Endothelial cell of umbilical vein (primary cell): ENCODE data around the gene USP6. TPM values are rescaled to one million over a fixed set of nuclear protein-coding genes. Genes with fewer than 3 reads are reported as not detected.

Experiments
- BruUV-seq: library from RNA; stranded (reverse); fragments of 400-500 nt; replicated peaks from 2 replicates; lab custom pipeline; 2021; lab: Mats Ljungman, UMichigan
- CTCF ChIA-PET: fragments of 300-600, 350-600 bp; sonication (Branson Sonifier 250); formaldehyde crosslinking; loops from one replicate; lab custom pipeline; 2021; ENCODE audit warnings: antibody characterized with exemption, inconsistent platforms; lab: Charles Lee
- POLR2A ChIA-PET: fragments of 300-600, 350-600 bp; sonication (Branson Sonifier 250); formaldehyde crosslinking; loops from one replicate; lab custom pipeline; 2021; ENCODE audit warnings: antibody characterized with exemption, inconsistent platforms; lab: Charles Lee
- DNase-seq: peaks from one replicate; pipeline ENCODE4 v3.0.0-alpha.2; 2011; ENCODE audit warnings: low read depth, low spot score
- FAIRE-seq: peaks from 2 replicates; lab custom pipeline; 2011; peaks lifted over from hg19 to GRCh38; lab: Jason Lieb, UNC
- H2AFZ ChIP-seq: 2 replicates; pipeline ENCODE4 v1.6.0; 2012; ENCODE audit warnings: low read depth, low read length, control low read depth, inconsistent platforms
- H3K27ac ChIP-seq: 2 replicates; pipeline ENCODE4 v1.5.1; 2011; ENCODE audit warnings: low read depth, mild to moderate bottlenecking, control low read depth, low read length, moderate library complexity; ENCODE audit not compliant: insufficient read depth
- H3K27me3 ChIP-seq, 2 experiments: 2 replicates each; pipeline versions ENCODE4 v1.6.0 to v1.6.1; 2011; ENCODE audit warnings: low read length in 2 of 2, mixed read lengths in 1 of 2; ENCODE audit not compliant: control insufficient read depth in 2 of 2, insufficient read depth in 2 of 2
- H3K36me3 ChIP-seq, 2 experiments: 2 replicates in 1 of 2; 3 replicates in 1 of 2; pipeline ENCODE4 v1.5.1; 2011; ENCODE audit warnings: low read length in 2 of 2, mild to moderate bottlenecking in 1 of 2, moderate library complexity in 1 of 2; ENCODE audit not compliant: control insufficient read depth in 2 of 2, insufficient read depth in 2 of 2; ENCODE audit errors: extremely low read depth in 1 of 2
- H3K4me1 ChIP-seq: 3 replicates; pipeline ENCODE4 v1.5.1; 2011; ENCODE audit warnings: mild to moderate bottlenecking, low read length; ENCODE audit not compliant: control insufficient read depth, insufficient read depth; ENCODE audit errors: extremely low read depth
- H3K4me2 ChIP-seq: 2 replicates; pipeline ENCODE4 v1.6.1; 2011; ENCODE audit warnings: low read length, control low read depth, mixed read lengths; ENCODE audit not compliant: insufficient read depth
- H3K4me3 ChIP-seq, 3 experiments: fragments of 200-600 bp in 1 of 3; sonication (generic), shearing (Covaris generic) in 1 of 3; replicated peaks in 1 of 3; 2 replicates each; pipeline ENCODE4 v1.5.1; 2011 to 2016; ENCODE audit warnings: control low read depth in 3 of 3, low read length in 3 of 3, mild to moderate bottlenecking in 2 of 3, inconsistent platforms in 1 of 3, low read depth in 1 of 3, moderate library complexity in 1 of 3; ENCODE audit not compliant: insufficient read depth in 1 of 3
- H3K79me2 ChIP-seq: 2 replicates; pipeline ENCODE4 v1.6.0; 2012; ENCODE audit warnings: low read length, inconsistent platforms; ENCODE audit not compliant: control insufficient read depth, insufficient read depth
- H3K9ac ChIP-seq: replicated peaks from 2 replicates; pipeline ENCODE3; 2011; ENCODE audit warnings: low read length, control low read depth; ENCODE audit not compliant: insufficient read depth; ENCODE audit errors: extremely low read depth
- H3K9me1 ChIP-seq: replicated peaks from 3 replicates; pipeline ENCODE4 v1.6.0; 2011; ENCODE audit warnings: mild to moderate bottlenecking, low read length; ENCODE audit not compliant: control insufficient read depth, insufficient read depth; ENCODE audit errors: extremely low read depth
- H3K9me3 ChIP-seq: replicated peaks from 2 replicates; pipeline ENCODE4 v1.5.1; 2012; ENCODE audit warnings: low read length, inconsistent platforms; ENCODE audit not compliant: control insufficient read depth, insufficient read depth
- H4K20me1 ChIP-seq: replicated peaks from 2 replicates; pipeline ENCODE3; 2011; ENCODE audit warnings: mild to moderate bottlenecking, low read length; ENCODE audit not compliant: control insufficient read depth, insufficient read depth; ENCODE audit errors: extremely low read depth
- EZH2 ChIP-seq: IDR thresholded peaks from 2 replicates; pipeline ENCODE4 v1.6.1; 2012; ENCODE audit warnings: borderline replicate concordance, low read depth, mild to moderate bottlenecking, moderate library complexity, low read length, inconsistent platforms; ENCODE audit not compliant: severe bottlenecking
- FOS ChIP-seq: IDR thresholded peaks from 2 replicates; pipeline ENCODE4 v1.6.1; 2011; ENCODE audit warnings: mild to moderate bottlenecking, low read length, moderate library complexity, borderline replicate concordance; ENCODE audit not compliant: insufficient read depth
- GATA2 ChIP-seq: IDR thresholded peaks from 2 replicates; pipeline ENCODE4 v1.7.0; 2011; ENCODE audit warnings: low read depth, mild to moderate bottlenecking, moderate library complexity, mixed read lengths, low read length; ENCODE audit not compliant: insufficient read length, insufficient read depth
- JUN ChIP-seq: IDR thresholded peaks from 2 replicates; pipeline ENCODE4 v1.6.1; 2011; ENCODE audit warnings: borderline replicate concordance, low read depth; ENCODE audit not compliant: insufficient read length, insufficient read depth
- MYC ChIP-seq: IDR thresholded peaks from one replicate; pipeline ENCODE4 v1.6.1; 2011; ENCODE audit warnings: mild to moderate bottlenecking, low read depth, low read length
- POLR2A ChIP-seq: IDR thresholded peaks from 2 replicates; pipeline ENCODE4 v1.6.1; 2012; ENCODE audit warnings: low read depth, mild to moderate bottlenecking, control low read depth, low read length
- POLR2AphosphoS5 ChIP-seq: IDR thresholded peaks from 2 replicates; pipeline ENCODE4 v1.6.1; 2012; ENCODE audit warnings: low read depth, mild to moderate bottlenecking, control low read depth, low read length, moderate library complexity; ENCODE audit not compliant: insufficient read depth
- dilution Hi-C: fragments of 300-500 bp; cut with MboI; formaldehyde crosslinking; loops from one replicate; pipeline ENCODE4 v1.15.0; 2019; ENCODE audit warnings: low sequenced_read_pairs; ENCODE audit not compliant: extremely low pct_ligation_motif_present
- intact Hi-C: fragments of 100-400 bp; cut with micrococcal nuclease; formaldehyde crosslinking; loops from one replicate; pipeline ENCODE4 v1.10.0; 2022
- polyA plus RNA-seq, 4 experiments: library from polyadenylated mRNA; depleted of rRNA in 3 of 4; stranded (reverse) in 3 of 4; unstranded in 1 of 4; fragments of >200 nt; gene quantifications; 2 replicates each; pipeline versions ENCODE4 v1.2.1 to v1.2.3, GENCODE V29; 2011 to 2012; ENCODE audit warnings: missing spikeins in 1 of 4
- total RNA-seq: library from RNA; stranded (reverse); gene quantifications from 2 replicates; pipeline ENCODE4 v1.2.3, GENCODE V29; 2021
- TF ChIP-seq, protein P1 (sequence below), 2 donors: IDR thresholded peaks; 1 replicate in 1 of 2; 2 replicates in 1 of 2; pipeline ENCODE4 v1.5.1; 2011; ENCODE audit warnings: low read length in 2 of 2, mild to moderate bottlenecking in 2 of 2, moderate library complexity in 2 of 2, control low read depth in 1 of 2, inconsistent platforms in 1 of 2, low read depth in 1 of 2; ENCODE audit not compliant: insufficient read depth in 1 of 2; ENCODE audit errors: extremely low read depth in 1 of 2
- TF ChIP-seq, protein P2 (sequence below): IDR thresholded peaks from 2 replicates; pipeline ENCODE4 v1.6.1; 2011; ENCODE audit not compliant: insufficient read depth, insufficient read length

Gene USP6
- total and polyA plus RNA-seq, 2 donors (not counting 3 experiments of a cell fraction or from before 2014, with no cell fraction given) = under 0.01 to 0.15 TPM

DNA sequence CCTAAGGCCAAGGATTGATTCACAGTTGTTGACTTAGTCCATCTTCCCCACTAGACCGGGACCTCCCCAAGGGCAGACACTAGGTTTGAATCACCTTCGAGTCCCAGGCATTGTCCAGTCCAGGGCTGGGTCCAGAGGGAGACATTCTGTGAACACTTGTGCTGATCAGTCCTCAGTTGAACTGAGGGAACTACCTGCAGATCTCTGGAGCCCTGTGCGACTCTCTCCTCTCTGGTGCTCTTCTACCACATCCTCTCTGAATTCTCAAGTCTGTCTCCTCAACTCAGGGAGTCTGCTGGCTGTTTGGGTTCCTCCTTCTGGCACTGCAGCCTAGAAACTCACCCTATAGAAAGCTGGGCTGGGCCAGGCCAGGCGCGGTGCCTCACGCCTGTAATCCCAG lies 15.0 kb upstream of the USP6 start:
- Histone ChIP-seq H3K9me1 (no peaks in the 10 kb centered on the region), H3K9me3 (peaks cover 7% of the 10 kb centered on the region), H3K4me1 (no peaks in the 10 kb centered on the region), H3K27ac (no peak overlapping the region), H3K79me2 (no peaks in the 10 kb centered on the region), H2AFZ (no peak overlapping the region), H3K27me3 (peaks cover 4 to 16% of the 10 kb centered on the region in 2 experiments), H3K9ac (no peak overlapping the region), H3K4me2 (no peak overlapping the region), H4K20me1 (peaks cover 2% of the 10 kb centered on the region), H3K36me3 (peaks cover 0 to under 1% of the 10 kb centered on the region in 2 experiments), H3K4me3 (no peak overlapping the region)
- no TSS peak for BruUV-seq
- no peak for FAIRE-seq
- ChIA-PET POLR2A (no interaction called here), CTCF (no interaction called here)
- intact Hi-C loops = no loop called here
- TF ChIP-seq POLR2A (no peak), FOS (no peak), GATA2 (no peak), EZH2 (no peak)
- TF ChIP-seq, protein P1, sequence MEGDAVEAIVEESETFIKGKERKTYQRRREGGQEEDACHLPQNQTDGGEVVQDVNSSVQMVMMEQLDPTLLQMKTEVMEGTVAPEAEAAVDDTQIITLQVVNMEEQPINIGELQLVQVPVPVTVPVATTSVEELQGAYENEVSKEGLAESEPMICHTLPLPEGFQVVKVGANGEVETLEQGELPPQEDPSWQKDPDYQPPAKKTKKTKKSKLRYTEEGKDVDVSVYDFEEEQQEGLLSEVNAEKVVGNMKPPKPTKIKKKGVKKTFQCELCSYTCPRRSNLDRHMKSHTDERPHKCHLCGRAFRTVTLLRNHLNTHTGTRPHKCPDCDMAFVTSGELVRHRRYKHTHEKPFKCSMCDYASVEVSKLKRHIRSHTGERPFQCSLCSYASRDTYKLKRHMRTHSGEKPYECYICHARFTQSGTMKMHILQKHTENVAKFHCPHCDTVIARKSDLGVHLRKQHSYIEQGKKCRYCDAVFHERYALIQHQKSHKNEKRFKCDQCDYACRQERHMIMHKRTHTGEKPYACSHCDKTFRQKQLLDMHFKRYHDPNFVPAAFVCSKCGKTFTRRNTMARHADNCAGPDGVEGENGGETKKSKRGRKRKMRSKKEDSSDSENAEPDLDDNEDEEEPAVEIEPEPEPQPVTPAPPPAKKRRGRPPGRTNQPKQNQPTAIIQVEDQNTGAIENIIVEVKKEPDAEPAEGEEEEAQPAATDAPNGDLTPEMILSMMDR (IDR thresholded peaks at IDR 0.05; ENCODE audit: extremely low read depth in 1 of 2, insufficient read depth in 1 of 2, low read depth in 1 of 2, low read length in 2 of 2) = no peak
- DNase-seq = no peak
- dilution Hi-C loops = no loop called here

DNA sequence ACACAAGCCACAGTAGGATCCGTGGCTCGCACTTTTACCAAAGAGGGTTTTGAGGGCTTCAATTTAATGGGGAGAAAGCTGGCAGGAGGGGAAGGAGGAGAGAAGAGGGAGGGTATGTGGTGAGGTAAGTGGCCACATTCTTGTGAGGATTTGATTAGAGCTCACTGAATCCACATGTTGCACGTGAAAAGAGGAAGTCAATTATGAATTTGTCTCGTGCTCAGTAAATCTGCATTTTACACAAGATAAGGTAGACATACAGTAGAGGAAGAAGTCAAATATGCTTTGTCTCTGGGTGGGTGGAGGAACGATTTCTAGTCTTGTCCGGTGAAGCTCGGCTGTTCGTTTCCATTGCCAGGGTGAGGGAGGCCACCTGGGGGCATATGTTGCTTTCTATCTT lies 5.0 kb upstream of the USP6 start:
- peaks cover 3 to 9% of the 10 kb centered on the region in 2 experiments for H3K27me3 ChIP-seq
- no peaks in the 10 kb centered on the region for H3K9me1 ChIP-seq
- peaks cover 8% of the 10 kb centered on the region for H3K4me1 ChIP-seq
- no peak for DNase-seq
- H2AFZ ChIP-seq = peak overlapping the region; percentile 98
- no peaks in the 10 kb centered on the region for H3K79me2 ChIP-seq
- intact Hi-C loops (loop anchor here (5.0 kb wide), 1 partner anchor 81 kb away; the partner anchor contains the start of gene ZNF594), dilution Hi-C loops (no loop called here)
- POLR2A ChIA-PET = no interaction called here
- peak overlapping the region; percentile 97 for H3K4me2 ChIP-seq
- TSS peak; percentile 46 for BruUV-seq
- no peak for TF ChIP-seq POLR2A
- TF ChIP-seq, protein P2, sequence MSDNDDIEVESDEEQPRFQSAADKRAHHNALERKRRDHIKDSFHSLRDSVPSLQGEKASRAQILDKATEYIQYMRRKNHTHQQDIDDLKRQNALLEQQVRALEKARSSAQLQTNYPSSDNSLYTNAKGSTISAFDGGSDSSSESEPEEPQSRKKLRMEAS = no peak
- no peak for TF ChIP-seq MYC
- TF ChIP-seq, protein P1 (IDR thresholded peaks at IDR 0.05; ENCODE audit: extremely low read depth in 1 of 2, insufficient read depth in 1 of 2, low read depth in 1 of 2, low read length in 2 of 2) = no peak
- TF ChIP-seq JUN = no peak
- no peak for TF ChIP-seq GATA2
- no peak for TF ChIP-seq FOS
- no peak for TF ChIP-seq POLR2AphosphoS5
- TF ChIP-seq EZH2 = no peak
- peaks cover 4 to 15% of the 10 kb centered on the region in 2 experiments for H3K36me3 ChIP-seq
- peak; percentile 33 for FAIRE-seq
- CTCF ChIA-PET = no interaction called here
- no peak overlapping the region for H3K27ac ChIP-seq
- peaks cover 4% of the 10 kb centered on the region for H3K9me3 ChIP-seq
- H4K20me1 ChIP-seq = peaks cover 1% of the 10 kb centered on the region
- no peak overlapping the region for H3K9ac ChIP-seq
- peak overlapping the region; percentile 58 to 90 (median 82) for H3K4me3 ChIP-seq
